ENCODE data around the gene NPAS2.

DNA sequence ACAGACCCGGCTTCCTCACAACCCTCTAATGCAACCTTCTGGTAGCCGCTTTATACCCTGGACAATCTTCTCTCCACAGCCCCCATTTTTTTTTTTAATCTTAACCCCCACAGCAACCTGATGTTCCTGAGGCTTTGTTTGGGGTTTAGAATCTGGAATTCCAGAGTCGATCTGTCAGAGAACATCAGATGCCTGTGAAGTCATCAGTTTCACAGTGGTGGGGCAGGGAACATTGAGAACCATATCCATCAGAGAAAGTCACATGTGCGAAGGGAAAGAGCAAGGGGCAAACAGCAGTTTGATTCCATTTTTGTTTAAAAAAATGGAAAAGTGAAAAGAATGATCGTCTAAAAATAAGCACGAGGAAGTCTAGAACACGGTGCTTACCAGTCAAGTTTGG is 20.6 kb downstream of the NPAS2 start:
- TF ChIP-seq, protein P1, sequence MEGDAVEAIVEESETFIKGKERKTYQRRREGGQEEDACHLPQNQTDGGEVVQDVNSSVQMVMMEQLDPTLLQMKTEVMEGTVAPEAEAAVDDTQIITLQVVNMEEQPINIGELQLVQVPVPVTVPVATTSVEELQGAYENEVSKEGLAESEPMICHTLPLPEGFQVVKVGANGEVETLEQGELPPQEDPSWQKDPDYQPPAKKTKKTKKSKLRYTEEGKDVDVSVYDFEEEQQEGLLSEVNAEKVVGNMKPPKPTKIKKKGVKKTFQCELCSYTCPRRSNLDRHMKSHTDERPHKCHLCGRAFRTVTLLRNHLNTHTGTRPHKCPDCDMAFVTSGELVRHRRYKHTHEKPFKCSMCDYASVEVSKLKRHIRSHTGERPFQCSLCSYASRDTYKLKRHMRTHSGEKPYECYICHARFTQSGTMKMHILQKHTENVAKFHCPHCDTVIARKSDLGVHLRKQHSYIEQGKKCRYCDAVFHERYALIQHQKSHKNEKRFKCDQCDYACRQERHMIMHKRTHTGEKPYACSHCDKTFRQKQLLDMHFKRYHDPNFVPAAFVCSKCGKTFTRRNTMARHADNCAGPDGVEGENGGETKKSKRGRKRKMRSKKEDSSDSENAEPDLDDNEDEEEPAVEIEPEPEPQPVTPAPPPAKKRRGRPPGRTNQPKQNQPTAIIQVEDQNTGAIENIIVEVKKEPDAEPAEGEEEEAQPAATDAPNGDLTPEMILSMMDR (IDR thresholded peaks at IDR 0.05) = no peak
- TF ChIP-seq EP300 (IDR thresholded peaks at IDR 0.05; ENCODE audit: low read depth) = no peak
- TF ChIP-seq POLR2A (IDR thresholded peaks at IDR 0.05) = no peak
- TF ChIP-seq POLR2AphosphoS5 (IDR thresholded peaks at IDR 0.05) = no peak

All from transverse colon (tissue), 4 donors.